ENCODE data around the gene SLC6A17.

Gene SLC6A17

GRCh38 chr1:110150330-110151174, at the start of gene SLC6A17:
SLC6A17 (plus strand) TSS chr1:110150494; CDS start chr1:110166930, 16,436 bp downstream.
- in situ Hi-C loops (cut with MboI; ENCODE audit: low sequenced_read_pairs): no loop called here

- in situ Hi-C loops (cut with MboI; ENCODE audit: low sequenced_read_pairs): no loop called here
Measured at GRCh38 chr1:110102081-110102480, 48.2 kb upstream of the SLC6A17 start.

GRCh38 chr1:110106013-110106941, 44.0 kb upstream of the SLC6A17 start:
- in situ Hi-C loops (cut with MboI; ENCODE audit: low sequenced_read_pairs): no loop called here

GRCh38 chr1:110107867-110108469, 42.3 kb upstream of the SLC6A17 start:
- in situ Hi-C loops (cut with MboI; ENCODE audit: low sequenced_read_pairs): no loop called here

GRCh38 chr1:110111081-110111480, 39.2 kb upstream of the SLC6A17 start:
- in situ Hi-C loops (cut with MboI; ENCODE audit: low sequenced_read_pairs): no loop called here

GRCh38 chr1:110112143-110112542, 38.2 kb upstream of the SLC6A17 start, which contains the start of gene UBL4B:
UBL4B (plus strand) TSS chr1:110112443; CDS start chr1:110112535, 92 bp downstream.
- in situ Hi-C loops (cut with MboI; ENCODE audit: low sequenced_read_pairs): no loop called here

- in situ Hi-C loops (cut with MboI; ENCODE audit: low sequenced_read_pairs): no loop called here
Measured at GRCh38 chr1:110112656-110113055, 37.6 kb upstream of the SLC6A17 start.

- in situ Hi-C loops (cut with MboI; ENCODE audit: low sequenced_read_pairs): no loop called here
Measured at GRCh38 chr1:110113551-110113950, 36.7 kb upstream of the SLC6A17 start.

GRCh38 chr1:110114173-110114572, 36.1 kb upstream of the SLC6A17 start:
- in situ Hi-C loops (cut with MboI; ENCODE audit: low sequenced_read_pairs): no loop called here

- in situ Hi-C loops (cut with MboI; ENCODE audit: low sequenced_read_pairs): no loop called here
Measured at GRCh38 chr1:110114784-110115183, 35.5 kb upstream of the SLC6A17 start.

- in situ Hi-C loops (cut with MboI; ENCODE audit: low sequenced_read_pairs): no loop called here
Measured at GRCh38 chr1:110118636-110119396, 31.5 kb upstream of the SLC6A17 start.

- in situ Hi-C loops (cut with MboI; ENCODE audit: low sequenced_read_pairs): no loop called here
Measured at GRCh38 chr1:110119843-110120242, 30.5 kb upstream of the SLC6A17 start.

GRCh38 chr1:110120960-110121561, 29.2 kb upstream of the SLC6A17 start:
- in situ Hi-C loops (cut with MboI; ENCODE audit: low sequenced_read_pairs): no loop called here

- in situ Hi-C loops (cut with MboI; ENCODE audit: low sequenced_read_pairs): no loop called here
Measured at GRCh38 chr1:110123224-110123623, 27.1 kb upstream of the SLC6A17 start.

- in situ Hi-C loops (cut with MboI; ENCODE audit: low sequenced_read_pairs): no loop called here
Measured at GRCh38 chr1:110125810-110126209, 24.5 kb upstream of the SLC6A17 start.

GRCh38 chr1:110130113-110130591, 20.1 kb upstream of the SLC6A17 start:
- in situ Hi-C loops (cut with MboI; ENCODE audit: low sequenced_read_pairs): no loop called here

- in situ Hi-C loops (cut with MboI; ENCODE audit: low sequenced_read_pairs): no loop called here
Measured at GRCh38 chr1:110130989-110131388, 19.3 kb upstream of the SLC6A17 start.

- in situ Hi-C loops (cut with MboI; ENCODE audit: low sequenced_read_pairs): no loop called here
Measured at GRCh38 chr1:110132682-110133081, 17.6 kb upstream of the SLC6A17 start.

- in situ Hi-C loops (cut with MboI; ENCODE audit: low sequenced_read_pairs): no loop called here
Measured at GRCh38 chr1:110133436-110133835, 16.9 kb upstream of the SLC6A17 start.

- in situ Hi-C loops (cut with MboI; ENCODE audit: low sequenced_read_pairs): no loop called here
Measured at GRCh38 chr1:110134050-110134595, 16.2 kb upstream of the SLC6A17 start.
